Stimulated activated CD4-positive, alpha-beta T cell treated with anti-CD3 and anti-CD28 coated beads, Interleukin-4, amount 100 ng/mL, for 1 hour (primary cell): Measurements from ENCODE around the gene GALNT14.

Experiments
- DNase-seq: peaks from one replicate; pipeline ENCODE4 v3.0.0-alpha.2; 2020

The GALNT14 gene

GRCh38 chr2:30968660-30969397, 169.4 kb downstream of the GALNT14 start:
- DNase-seq, result no peak

GRCh38 chr2:30966786-30967185, 171.5 kb downstream of the GALNT14 start:
- no peak for DNase-seq

GRCh38 chr2:30965022-30965531, 173.2 kb downstream of the GALNT14 start:
- no peak for DNase-seq

- DNase-seq, result no peak
Observed at GRCh38 chr2:30964334-30965005, 173.8 kb downstream of the GALNT14 start.

- no peak for DNase-seq
Observed at GRCh38 chr2:30963184-30963583, 175.1 kb downstream of the GALNT14 start.

GRCh38 chr2:30960213-30960612, 178.0 kb downstream of the GALNT14 start:
- no peak for DNase-seq

- no peak for DNase-seq
Observed at GRCh38 chr2:30959653-30960052, 178.6 kb downstream of the GALNT14 start.

GRCh38 chr2:30958918-30959265, 179.3 kb downstream of the GALNT14 start:
- DNase-seq, result no peak

- no peak for DNase-seq
Observed at GRCh38 chr2:30958193-30958917, 179.9 kb downstream of the GALNT14 start.

GRCh38 chr2:30957591-30957990, 180.6 kb downstream of the GALNT14 start:
- no peak for DNase-seq

- DNase-seq, result no peak
Observed at GRCh38 chr2:30956995-30957394, 181.2 kb downstream of the GALNT14 start.

- DNase-seq, result no peak
Observed at GRCh38 chr2:30955516-30956132, 182.6 kb downstream of the GALNT14 start.

- DNase-seq, result no peak
Observed at GRCh38 chr2:30950339-30950738, 187.9 kb downstream of the GALNT14 start.

- no peak for DNase-seq
Observed at GRCh38 chr2:30949435-30949834, 188.8 kb downstream of the GALNT14 start.

- DNase-seq, result no peak
Observed at GRCh38 chr2:30948857-30949256, 189.4 kb downstream of the GALNT14 start.

GRCh38 chr2:30948130-30948529, 190.1 kb downstream of the GALNT14 start:
- no peak for DNase-seq

- no peak for DNase-seq
Observed at GRCh38 chr2:30947686-30948085, 190.6 kb downstream of the GALNT14 start.

GRCh38 chr2:30942419-30942818, 195.8 kb downstream of the GALNT14 start:
- no peak for DNase-seq

- no peak for DNase-seq
Observed at GRCh38 chr2:30940839-30941238, 197.4 kb downstream of the GALNT14 start.

GRCh38 chr2:30939364-30939763, 198.9 kb downstream of the GALNT14 start:
- no peak for DNase-seq

GRCh38 chr2:30938196-30938595, 200.0 kb downstream of the GALNT14 start:
- DNase-seq, result no peak

GRCh38 chr2:30936977-30937376, 201.3 kb downstream of the GALNT14 start:
- DNase-seq, result no peak

GRCh38 chr2:30935795-30936194, 202.4 kb downstream of the GALNT14 start:
- DNase-seq, result no peak
